ENCODE data around the gene MAD1L1.

Gene MAD1L1

GRCh38 chr7:1807821-1808600 is 424.7 kb downstream of the MAD1L1 start:
- DNase-seq = no peak

GRCh38 chr7:1806354-1806753 is 426.4 kb downstream of the MAD1L1 start:
- no peak for DNase-seq

GRCh38 chr7:1804310-1804709 is 428.4 kb downstream of the MAD1L1 start:
- DNase-seq = no peak

- no peak for DNase-seq
Observed at GRCh38 chr7:1802899-1803298, 429.8 kb downstream of the MAD1L1 start.

- DNase-seq = no peak
Observed at GRCh38 chr7:1800902-1801301, 431.8 kb downstream of the MAD1L1 start.

GRCh38 chr7:1798191-1798590 is 434.6 kb downstream of the MAD1L1 start:
- no peak for DNase-seq

- DNase-seq = no peak
Observed at GRCh38 chr7:1794888-1795542, 437.7 kb downstream of the MAD1L1 start.

GRCh38 chr7:1787681-1788235 is 445.0 kb downstream of the MAD1L1 start:
- DNase-seq = no peak

GRCh38 chr7:1787241-1787640 is 445.5 kb downstream of the MAD1L1 start:
- DNase-seq = no peak

GRCh38 chr7:1785839-1786238 is 446.9 kb downstream of the MAD1L1 start:
- DNase-seq = no peak

- no peak for DNase-seq
Observed at GRCh38 chr7:1781369-1781768, 451.4 kb downstream of the MAD1L1 start.

GRCh38 chr7:1779445-1779844 is 453.3 kb downstream of the MAD1L1 start:
- DNase-seq = no peak

GRCh38 chr7:1777122-1777521 is 455.6 kb downstream of the MAD1L1 start:
- no peak for DNase-seq

- no peak for DNase-seq
Observed at GRCh38 chr7:1775389-1775788, 457.4 kb downstream of the MAD1L1 start.

GRCh38 chr7:1770331-1770730 is 462.4 kb downstream of the MAD1L1 start:
- DNase-seq = no peak

GRCh38 chr7:1769286-1770200 is 463.2 kb downstream of the MAD1L1 start:
- no peak for DNase-seq

GRCh38 chr7:1768832-1769231 is 463.9 kb downstream of the MAD1L1 start:
- DNase-seq = no peak

- DNase-seq = no peak
Observed at GRCh38 chr7:1767524-1767923, 465.2 kb downstream of the MAD1L1 start.

All from kidney glomerular epithelial cell (primary cell).